Endodermal cell (in vitro differentiated cells): ENCODE data around the gene FCRL4. TPM values are rescaled to one million over a fixed set of nuclear protein-coding genes. Genes with fewer than 3 reads are reported as not detected.

Experiments
- DNase-seq: peaks from one replicate; pipeline ENCODE4 v3.0.0-alpha.2; 2017
- H3K27ac ChIP-seq: 2 replicates; pipeline ENCODE4 v1.5.1; 2013; ENCODE audit warnings: mild to moderate bottlenecking, low read depth, low read length, moderate library complexity
- H3K27me3 ChIP-seq: 2 replicates; pipeline ENCODE4 v1.6.1; 2013; ENCODE audit warnings: mild to moderate bottlenecking, low read length, moderate library complexity; ENCODE audit not compliant: insufficient read depth, control insufficient read depth, poor library complexity, severe bottlenecking
- H3K36me3 ChIP-seq: 2 replicates; pipeline ENCODE4 v1.7.0; 2013; ENCODE audit warnings: mild to moderate bottlenecking, low read length, moderate library complexity; ENCODE audit not compliant: control insufficient read depth, insufficient read depth
- H3K4me1 ChIP-seq: one replicate; pipeline ENCODE4 v1.7.0; 2013; ENCODE audit warnings: low read length; ENCODE audit not compliant: control insufficient read depth, insufficient read depth
- H3K4me3 ChIP-seq: 2 replicates; pipeline ENCODE4 v1.5.1; 2013; ENCODE audit warnings: mild to moderate bottlenecking, low read length, moderate library complexity
- H3K9ac ChIP-seq: 2 replicates; pipeline ENCODE4 v1.6.1; 2013; ENCODE audit warnings: mild to moderate bottlenecking, low read length, moderate library complexity; ENCODE audit not compliant: poor library complexity, severe bottlenecking; ENCODE audit errors: extremely low read depth
- H3K9me3 ChIP-seq: 2 replicates; pipeline ENCODE4 v1.6.1; 2013; ENCODE audit warnings: mild to moderate bottlenecking, low read length, moderate library complexity; ENCODE audit not compliant: control insufficient read depth
- H3K27ac Mint-ChIP-seq: 2 replicates; pipeline ENCODE4 v1.8.0; 2020; ENCODE audit warnings: mixed read lengths
- H3K27me3 Mint-ChIP-seq: 2 replicates; pipeline ENCODE4 v1.8.0; 2021; ENCODE audit warnings: mild to moderate bottlenecking, mixed read lengths; ENCODE audit not compliant: insufficient read depth
- H3K36me3 Mint-ChIP-seq: 2 replicates; pipeline ENCODE4 v1.8.0; 2020; ENCODE audit warnings: low read depth, mixed read lengths
- H3K4me1 Mint-ChIP-seq: 2 replicates; pipeline ENCODE4 v1.8.0; 2020; ENCODE audit warnings: mixed read lengths
- H3K4me3 Mint-ChIP-seq: 2 replicates; pipeline ENCODE4 v1.8.0; 2020; ENCODE audit warnings: mild to moderate bottlenecking, moderate library complexity, mixed read lengths
- H3K9me3 Mint-ChIP-seq: 2 replicates; pipeline ENCODE4 v1.8.0; 2020; ENCODE audit warnings: mild to moderate bottlenecking, mixed read lengths
- CTCF ChIP-seq: fragments of 200-600 bp; sonication (generic); conservative IDR thresholded peaks from 2 replicates; pipeline ENCODE4 v1.5.0; 2021; ENCODE audit warnings: antibody characterized with exemption, mild to moderate bottlenecking
- WGBS, 2 experiments: methylation state at CpG; one replicate each; pipeline versions ENCODE4 v1.1.5 to v1.1.7; 2013; ENCODE audit warnings: missing lambda C conversion rate in 2 of 2, mixed read lengths in 1 of 2; ENCODE audit not compliant: insufficient coverage in 1 of 2, insufficient read length in 1 of 2; 5-methylcytosine and 5-hydroxymethylcytosine counted together
- total RNA-seq, 2 donors: library from RNA; stranded (reverse); fragmentation: NEBNext Ultra II Directional in 1 of 2; extraction: Animal tissue kit (Norgen Biotek cat#: 25700) in 1 of 2; gene quantifications; 2 replicates in 1 of 2; 3 replicates in 1 of 2; pipeline ENCODE4 v1.2.1, GENCODE V29; 2021

Gene FCRL4
- total RNA-seq, 2 donors from 2014 or later: not detected

- H3K9ac ChIP-seq: no peak overlapping the region
- no peaks in the 10 kb centered on the region for H3K4me1 ChIP-seq
- H3K4me3 ChIP-seq: no peak overlapping the region
- H3K27ac ChIP-seq: no peak overlapping the region
- Mint-ChIP-seq H3K4me1 (no peaks in the 10 kb centered on the region), H3K27ac (no peak overlapping the region), H3K27me3 (no peaks in the 10 kb centered on the region), H3K36me3 (no peaks in the 10 kb centered on the region), H3K4me3 (no peak overlapping the region), H3K9me3 (no peaks in the 10 kb centered on the region)
- WGBS, 2 experiments: 73 to 80% methylated on average over 3 to 4 of the region's 4 CpGs
- H3K27me3 ChIP-seq: no peaks in the 10 kb centered on the region
- H3K9me3 ChIP-seq: no peaks in the 10 kb centered on the region
- TF ChIP-seq CTCF: no peak
- H3K36me3 ChIP-seq: no peaks in the 10 kb centered on the region
- DNase-seq: no peak
Observed at GRCh38 chr1:157639800-157640199, 41.9 kb upstream of the FCRL4 start.

DNA sequence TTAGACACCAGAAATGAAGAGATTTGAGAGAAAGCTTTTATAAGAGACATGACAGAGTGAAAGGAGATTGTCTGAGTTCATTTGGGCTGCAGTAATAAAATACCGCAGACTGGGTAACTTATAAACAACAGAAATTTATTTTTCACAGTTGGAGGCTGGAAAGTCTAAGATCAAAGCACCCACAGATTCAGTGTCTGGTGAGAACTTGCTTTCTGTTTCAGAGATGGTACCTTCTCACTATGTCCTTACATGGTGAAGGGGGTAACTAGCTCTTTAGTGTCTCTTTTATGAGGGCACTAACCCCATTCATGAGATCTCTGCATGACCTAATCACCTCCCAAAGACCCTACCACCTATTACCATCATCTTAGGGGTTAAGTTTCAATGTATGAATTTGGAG is 30.9 kb upstream of the FCRL4 start:
- no peak for DNase-seq
- Mint-ChIP-seq H3K4me3 (no peak overlapping the region), H3K27ac (no peak overlapping the region), H3K9me3 (no peaks in the 10 kb centered on the region), H3K27me3 (peaks cover 22% of the 10 kb centered on the region), H3K36me3 (no peaks in the 10 kb centered on the region), H3K4me1 (peaks cover 3% of the 10 kb centered on the region)
- Histone ChIP-seq H3K36me3 (no peaks in the 10 kb centered on the region), H3K9me3 (no peaks in the 10 kb centered on the region), H3K4me3 (no peak overlapping the region), H3K27ac (no peak overlapping the region), H3K9ac (no peak overlapping the region), H3K27me3 (peaks cover 25% of the 10 kb centered on the region), H3K4me1 (no peaks in the 10 kb centered on the region)
- 88 to 100% methylated on average over 1 of the region's 1 CpG for WGBS, 2 experiments
- TF ChIP-seq CTCF: no peak

- 31 to 50% methylated on average over 2 of the region's 2 CpGs for WGBS, 2 experiments
Observed at GRCh38 chr1:157626099-157626498, 28.2 kb upstream of the FCRL4 start.

More at GRCh38 chr1:157626099-157626498, 28.2 kb upstream of the FCRL4 start:
- Histone ChIP-seq H3K9me3 (no peaks in the 10 kb centered on the region), H3K4me1 (no peaks in the 10 kb centered on the region), H3K27me3 (peaks cover 51% of the 10 kb centered on the region), H3K27ac (no peak overlapping the region), H3K4me3 (no peak overlapping the region), H3K9ac (no peak overlapping the region), H3K36me3 (no peaks in the 10 kb centered on the region)
- Mint-ChIP-seq H3K9me3 (no peaks in the 10 kb centered on the region), H3K36me3 (no peaks in the 10 kb centered on the region), H3K27me3 (peaks cover 37% of the 10 kb centered on the region), H3K4me3 (no peak overlapping the region), H3K4me1 (peaks cover 3% of the 10 kb centered on the region), H3K27ac (no peak overlapping the region)
- DNase-seq: peak; percentile 87
- TF ChIP-seq CTCF: peak; percentile 84
